Measurements from ENCODE around the gene KIF21B. TPM values are rescaled to one million over a fixed set of nuclear protein-coding genes. Genes with fewer than 3 reads are reported as not detected.

The KIF21B gene
- total RNA-seq, 1 experiment from 2014 or later: 0.66 TPM

GRCh38 chr1:201023920-201024624, 558 bp upstream of the KIF21B start:
- Histone ChIP-seq H3K27ac (ENCODE audit: low read length) (no peak overlapping the region), H3K27me3 (ENCODE audit: low read length) (peaks cover 62% of the 10 kb centered on the region), H3K79me2 (ENCODE audit: low read length) (no peaks in the 10 kb centered on the region), H2AFZ (ENCODE audit: low read length) (no peak overlapping the region), H3K9me3 (ENCODE audit: low read length) (no peaks in the 10 kb centered on the region), H4K20me1 (ENCODE audit: low read length) (no peaks in the 10 kb centered on the region), H3K4me3 (ENCODE audit: low read length) (no peak overlapping the region), H3K9me2 (replicated peaks; ENCODE audit: low read length) (no peaks in the 10 kb centered on the region), H3K9ac (ENCODE audit: low read length) (no peak overlapping the region), H3K36me3 (ENCODE audit: low read depth, low read length) (no peaks in the 10 kb centered on the region), H3K4me2 (ENCODE audit: low read length) (no peak overlapping the region), H3F3A (ENCODE audit: low read length, unreplicated experiment) (no peaks in the 10 kb centered on the region), H3K4me1 (ENCODE audit: insufficient read depth, low read length) (peaks cover 8% of the 10 kb centered on the region)
- DNase-seq (no peak), ATAC-seq (no peak)
- intact Hi-C loops (cut with micrococcal nuclease): no loop called here
- BruUV-seq (replicated peaks): no TSS peak
- ChIA-PET CTCF (no interaction called here), POLR2A (ENCODE audit: unreplicated experiment) (no interaction called here)
- no peak for TF ChIP-seq CTCF (conservative IDR thresholded peaks at IDR 0.05; ENCODE audit: low read depth, low read length)
- no peak for TF ChIP-seq EZH2phosphoT487 (IDR thresholded peaks at IDR 0.05; ENCODE audit: borderline replicate concordance, low read length)
- TF ChIP-seq EZH2 (IDR thresholded peaks at IDR 0.05; ENCODE audit: low read length, unreplicated experiment): no peak

- Histone ChIP-seq H3K79me2 (ENCODE audit: low read length) (no peaks in the 10 kb centered on the region), H2AFZ (ENCODE audit: low read length) (no peak overlapping the region), H3K4me2 (ENCODE audit: low read length) (no peak overlapping the region), H3K27ac (ENCODE audit: low read length) (no peak overlapping the region), H3K9ac (ENCODE audit: low read length) (no peak overlapping the region), H3K27me3 (ENCODE audit: low read length) (peaks cover 51% of the 10 kb centered on the region), H4K20me1 (ENCODE audit: low read length) (no peaks in the 10 kb centered on the region), H3K9me2 (replicated peaks; ENCODE audit: low read length) (no peaks in the 10 kb centered on the region), H3K4me3 (ENCODE audit: low read length) (no peak overlapping the region), H3K36me3 (ENCODE audit: low read depth, low read length) (no peaks in the 10 kb centered on the region), H3K9me3 (ENCODE audit: low read length) (no peaks in the 10 kb centered on the region), H3K4me1 (ENCODE audit: insufficient read depth, low read length) (peaks cover 8% of the 10 kb centered on the region), H3F3A (ENCODE audit: low read length, unreplicated experiment) (no peaks in the 10 kb centered on the region)
- ATAC-seq (no peak), DNase-seq (no peak)
- ChIA-PET CTCF (no interaction called here), POLR2A (ENCODE audit: unreplicated experiment) (no interaction called here)
- TF ChIP-seq EZH2phosphoT487 (IDR thresholded peaks at IDR 0.05; ENCODE audit: borderline replicate concordance, low read length) (0 out of 2 replicates have a peak, but pooled peaks have one; percentile 39), EZH2 (IDR thresholded peaks at IDR 0.05; ENCODE audit: low read length, unreplicated experiment) (no peak), CTCF (conservative IDR thresholded peaks at IDR 0.05; ENCODE audit: low read depth, low read length) (no peak)
- BruUV-seq (replicated peaks): no TSS peak
- intact Hi-C loops (cut with micrococcal nuclease): no loop called here
Observed at GRCh38 chr1:201022820-201023516, 546 bp downstream of the KIF21B start.

GRCh38 chr1:201022493-201022819, 1.1 kb downstream of the KIF21B start:
- Histone ChIP-seq H3K9me3 (ENCODE audit: low read length) (no peaks in the 10 kb centered on the region), H3K36me3 (ENCODE audit: low read depth, low read length) (no peaks in the 10 kb centered on the region), H3F3A (ENCODE audit: low read length, unreplicated experiment) (no peaks in the 10 kb centered on the region), H3K27ac (ENCODE audit: low read length) (no peak overlapping the region), H3K4me1 (ENCODE audit: insufficient read depth, low read length) (peaks cover 8% of the 10 kb centered on the region), H3K4me3 (ENCODE audit: low read length) (no peak overlapping the region), H3K79me2 (ENCODE audit: low read length) (no peaks in the 10 kb centered on the region), H2AFZ (ENCODE audit: low read length) (no peak overlapping the region), H3K9me2 (replicated peaks; ENCODE audit: low read length) (no peaks in the 10 kb centered on the region), H4K20me1 (ENCODE audit: low read length) (no peaks in the 10 kb centered on the region), H3K27me3 (ENCODE audit: low read length) (peaks cover 47% of the 10 kb centered on the region), H3K4me2 (ENCODE audit: low read length) (no peak overlapping the region), H3K9ac (ENCODE audit: low read length) (no peak overlapping the region)
- ChIA-PET CTCF (no interaction called here), POLR2A (ENCODE audit: unreplicated experiment) (no interaction called here)
- no TSS peak for BruUV-seq (replicated peaks)
- no peak for TF ChIP-seq CTCF (conservative IDR thresholded peaks at IDR 0.05; ENCODE audit: low read depth, low read length)
- TF ChIP-seq EZH2 (IDR thresholded peaks at IDR 0.05; ENCODE audit: low read length, unreplicated experiment): no peak
- TF ChIP-seq EZH2phosphoT487 (IDR thresholded peaks at IDR 0.05; ENCODE audit: borderline replicate concordance, low read length): no peak
- intact Hi-C loops (cut with micrococcal nuclease): no loop called here
- ATAC-seq: no peak
- no peak for DNase-seq

Measured in PC-3 (cell line).